HG03342 (cell line): ENCODE data around the gene CDC42SE2.
"Not testable (repeated sequence)": the region's sequence is repeated elsewhere in the genome, so short reads cannot be mapped to it uniquely, and the experiment has no call there.

ENCODE experiments used
- ATAC-seq: cut with Tn5 transposase; IDR thresholded peaks from one replicate; pipeline ENCODE4 v1.9.1; 2021; ENCODE audit warnings: mild to moderate bottlenecking, moderate library complexity; ENCODE audit not compliant: unreplicated experiment

Gene CDC42SE2

DNA sequence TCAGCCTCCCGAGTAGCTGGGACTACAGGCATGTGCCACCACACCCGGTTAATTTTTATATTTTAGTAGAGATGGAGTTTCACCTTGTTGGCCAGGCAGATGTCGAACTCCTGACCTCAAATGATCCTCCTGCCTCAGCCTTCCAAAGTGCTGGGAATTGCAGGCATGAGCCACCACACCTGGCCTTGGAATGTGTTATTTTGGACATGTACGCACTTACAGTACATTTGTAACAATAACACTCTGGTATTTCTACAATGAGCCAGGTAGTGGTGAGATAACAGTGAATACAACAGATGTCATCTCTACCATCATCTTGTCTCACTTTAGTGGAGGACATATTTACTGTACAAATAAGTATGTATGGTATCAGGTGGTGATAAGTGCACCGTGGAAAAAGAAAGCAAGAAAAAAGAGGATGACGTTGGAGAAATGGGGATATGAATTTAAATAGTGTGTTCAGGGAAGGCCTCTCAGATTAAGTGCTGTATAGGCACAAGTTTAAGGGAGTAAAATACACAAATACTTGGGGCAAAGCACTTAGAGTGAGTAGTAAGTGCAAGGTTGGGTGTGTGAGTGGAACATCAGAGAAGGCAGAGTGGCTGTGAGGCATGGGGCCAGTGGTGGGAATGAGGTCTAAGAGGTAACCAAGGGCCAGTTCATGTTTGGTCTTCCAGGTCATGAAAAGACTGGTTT is 100.1 kb downstream of the CDC42SE2 start:
- ATAC-seq = no peak

DNA sequence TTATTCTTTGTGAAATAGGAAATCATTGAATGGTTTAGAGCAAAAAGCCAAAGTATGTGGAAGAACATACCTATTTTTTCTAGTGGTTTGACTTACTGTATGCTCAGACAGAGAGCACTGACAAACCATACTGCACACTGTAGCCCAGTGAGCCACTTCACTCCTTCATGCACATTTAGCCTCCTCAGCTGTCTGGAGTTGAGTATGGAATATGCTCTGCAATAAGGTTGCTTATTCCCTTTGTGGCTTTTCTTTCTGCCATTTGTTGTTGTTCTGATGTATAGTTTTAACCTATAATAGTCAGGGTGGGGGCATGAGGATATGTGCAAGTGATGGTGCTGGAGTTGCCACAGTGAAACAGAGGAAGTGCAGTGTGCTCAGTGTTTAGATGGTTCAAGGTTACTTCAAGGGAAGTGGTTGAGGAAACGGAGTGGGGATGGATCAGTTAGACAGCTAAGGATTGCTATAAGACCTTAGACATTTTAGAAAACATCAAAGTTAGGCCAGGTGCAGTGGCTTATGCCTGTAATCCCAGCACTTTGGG is 100.7 kb downstream of the CDC42SE2 start:
- no peak for ATAC-seq

DNA sequence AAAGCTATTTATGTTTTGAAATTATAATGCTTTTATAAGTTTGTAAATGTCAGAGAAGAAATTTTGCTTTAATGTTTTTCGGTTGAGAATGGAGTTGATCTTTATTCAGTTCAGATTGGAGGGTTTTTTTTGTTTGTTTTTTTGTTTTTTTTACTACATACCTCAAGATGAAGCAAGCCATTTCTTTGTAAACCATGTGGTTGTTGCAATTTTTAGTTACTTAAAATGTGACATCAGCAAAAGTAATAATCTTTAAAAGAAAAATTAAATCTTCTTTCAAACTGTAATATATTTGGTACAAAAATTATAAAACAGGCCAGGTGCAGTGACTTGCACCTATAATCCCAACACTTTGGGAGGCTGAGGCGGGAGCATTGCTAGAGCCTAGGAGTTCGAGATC is 102.6 kb downstream of the CDC42SE2 start:
- no peak for ATAC-seq

DNA sequence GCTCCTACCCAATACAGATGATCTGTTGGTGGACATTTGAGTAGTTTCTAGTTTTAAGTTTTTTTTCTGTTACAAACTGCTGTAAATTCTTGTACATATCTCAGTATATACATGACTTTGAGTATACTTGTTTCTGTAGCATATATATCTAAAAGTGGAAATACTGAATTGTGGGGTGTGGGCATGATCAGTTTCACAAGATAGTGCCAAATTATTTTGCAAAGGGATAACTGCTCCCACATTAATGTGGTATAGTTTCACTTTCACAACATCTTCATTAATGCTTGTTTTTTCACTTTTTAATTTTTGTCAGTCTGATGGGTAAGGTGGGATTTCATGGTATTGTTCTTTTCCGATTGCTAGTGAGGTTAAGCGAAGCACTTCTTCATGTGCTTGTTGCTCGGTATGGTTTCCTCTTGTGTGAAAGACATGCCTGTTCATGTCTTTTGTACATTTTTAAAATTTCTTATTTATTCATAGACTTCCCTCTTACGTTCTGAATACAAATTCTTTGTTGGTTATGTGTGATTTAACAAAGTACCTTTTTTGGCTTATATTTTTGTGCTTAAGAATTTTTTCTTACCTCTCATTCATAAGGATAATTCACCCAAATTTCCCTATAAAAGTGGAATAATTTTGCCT is 103.5 kb downstream of the CDC42SE2 start:
- ATAC-seq = no peak

DNA sequence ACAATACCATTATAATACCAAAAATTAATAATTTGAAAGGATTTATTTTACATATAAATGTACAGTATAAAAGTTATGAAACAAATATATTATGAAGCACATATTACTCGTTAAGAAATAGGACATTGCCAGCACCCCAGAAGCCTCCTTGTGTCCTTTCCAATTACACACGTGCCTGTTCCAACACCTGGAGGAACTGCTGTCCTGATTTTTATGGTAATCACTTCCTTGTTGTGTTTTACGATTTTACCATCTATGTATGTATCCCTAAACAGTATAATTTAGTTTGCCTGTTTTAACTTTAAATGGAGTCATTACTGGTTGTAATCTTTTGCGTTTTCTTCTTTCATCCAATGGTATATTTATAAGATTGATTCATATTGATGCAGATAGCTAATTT is 105.0 kb downstream of the CDC42SE2 start:
- no peak for ATAC-seq

DNA sequence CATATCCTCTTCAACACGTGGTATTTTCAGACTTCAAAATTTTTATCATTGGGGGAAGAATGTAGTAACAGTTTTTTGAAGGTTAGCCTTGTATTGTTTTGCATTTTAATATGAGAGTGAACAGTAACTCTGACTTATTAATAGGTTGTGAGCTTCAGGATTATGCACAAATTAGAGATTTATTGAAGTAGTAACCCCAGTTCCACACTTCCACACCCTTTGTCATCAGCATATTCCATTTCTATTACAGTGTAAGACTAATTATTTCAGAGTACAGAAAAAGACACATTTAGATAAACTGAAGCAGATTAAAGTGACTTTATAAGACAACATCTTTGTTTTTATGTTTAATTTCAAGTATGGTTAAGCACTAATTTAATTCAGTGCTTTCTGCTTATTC is 105.7 kb downstream of the CDC42SE2 start:
- no peak for ATAC-seq

DNA sequence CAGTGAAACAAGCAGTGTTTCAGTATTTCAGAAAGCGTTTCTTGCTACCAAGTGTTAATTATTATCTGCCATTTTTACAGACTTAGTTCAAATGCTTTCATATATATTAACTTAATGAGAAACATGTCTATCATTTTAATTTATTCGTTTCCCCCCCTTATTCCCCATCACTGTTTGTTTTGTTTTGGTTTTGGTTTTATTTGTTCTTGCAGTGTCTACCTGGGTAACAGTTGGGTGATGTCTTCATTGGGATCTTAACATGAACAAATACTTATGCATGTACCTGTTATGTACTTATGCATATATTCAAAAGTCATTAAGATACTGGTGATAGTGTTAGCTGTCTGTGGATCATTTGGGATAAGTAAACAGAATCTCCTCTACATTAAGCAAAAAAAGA is 108.0 kb downstream of the CDC42SE2 start:
- no peak for ATAC-seq

DNA sequence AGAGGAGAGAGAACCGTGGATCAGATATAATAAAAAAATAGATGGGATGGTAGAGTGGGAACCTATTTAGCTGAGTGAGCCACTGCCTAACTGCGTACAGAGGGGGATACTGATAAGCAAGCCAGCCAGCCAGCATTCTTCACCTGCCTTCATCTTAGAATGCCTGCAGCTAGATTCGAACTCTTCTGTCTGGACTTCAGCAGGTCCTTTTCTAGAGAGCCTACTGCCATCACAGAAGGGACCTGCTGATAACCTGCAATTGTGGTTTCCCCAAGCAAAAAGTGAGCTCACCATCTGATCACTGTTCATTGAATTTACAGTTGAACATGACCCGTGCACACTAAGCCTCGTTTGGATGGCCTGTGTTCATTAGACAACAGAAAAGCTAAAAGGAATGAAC is 109.4 kb downstream of the CDC42SE2 start:
- no peak for ATAC-seq

DNA sequence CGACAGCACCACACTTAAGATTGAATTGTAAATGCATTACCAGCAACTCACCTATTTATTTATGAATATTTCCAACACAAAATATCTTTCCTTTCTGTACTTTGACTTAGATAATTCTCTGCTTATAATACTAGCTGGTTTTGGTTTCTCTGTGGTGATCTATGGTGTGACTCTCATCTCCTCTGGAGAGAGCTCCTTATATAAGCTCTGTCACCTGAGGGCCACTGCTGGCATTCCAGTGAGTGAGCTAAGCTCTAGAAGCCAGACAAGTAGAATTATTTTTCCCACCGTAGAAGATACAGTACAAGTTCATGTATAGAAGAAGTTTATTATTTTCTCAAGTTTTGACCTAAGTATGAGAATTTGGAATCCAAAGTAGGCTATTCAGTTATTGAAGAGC is 111.5 kb downstream of the CDC42SE2 start:
- ATAC-seq = peak; percentile 38

DNA sequence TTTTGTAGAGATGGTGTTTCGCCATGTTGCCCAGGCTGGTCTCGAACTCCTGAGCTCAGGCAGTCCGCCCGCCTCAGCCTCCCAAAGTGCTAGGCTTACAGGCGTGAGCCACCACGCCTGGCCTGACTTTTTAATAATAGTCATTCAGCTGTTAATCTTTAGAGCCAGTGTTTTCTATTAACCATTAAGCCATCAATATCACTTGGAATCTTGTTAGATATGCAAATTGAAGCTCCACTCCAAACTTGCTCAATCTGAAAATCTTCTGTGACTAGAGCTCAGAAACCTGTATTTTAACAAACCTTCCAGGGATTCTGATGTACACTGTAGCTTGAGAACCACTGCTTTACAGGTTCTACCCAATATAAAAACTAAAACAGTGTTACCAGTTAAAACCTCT is 113.5 kb downstream of the CDC42SE2 start:
- ATAC-seq = no peak

DNA sequence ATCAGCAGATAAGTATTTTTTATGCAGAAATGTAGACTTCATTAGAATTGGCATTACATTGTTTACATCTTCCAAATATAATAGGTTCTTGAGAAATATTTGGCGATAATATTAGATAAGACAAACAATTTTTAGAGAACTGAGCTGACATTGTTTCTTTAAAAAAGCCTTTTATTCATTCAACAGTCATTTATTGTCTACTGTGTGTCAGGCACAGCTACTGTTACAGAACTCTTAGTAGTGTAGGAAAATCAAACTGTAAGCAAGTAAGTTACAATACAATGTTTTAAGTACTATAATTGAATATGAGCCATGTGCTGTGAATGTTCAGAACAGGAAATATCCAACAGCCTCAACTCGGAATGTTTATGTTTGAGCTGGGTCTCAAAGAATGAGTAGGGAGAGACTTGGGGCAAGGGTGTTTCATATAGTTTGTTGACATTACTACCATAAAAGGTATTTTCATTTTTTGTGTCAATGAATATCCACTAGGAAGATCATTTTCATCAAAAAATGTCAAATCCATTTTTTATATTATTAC is 114.0 kb downstream of the CDC42SE2 start:
- no peak for ATAC-seq

DNA sequence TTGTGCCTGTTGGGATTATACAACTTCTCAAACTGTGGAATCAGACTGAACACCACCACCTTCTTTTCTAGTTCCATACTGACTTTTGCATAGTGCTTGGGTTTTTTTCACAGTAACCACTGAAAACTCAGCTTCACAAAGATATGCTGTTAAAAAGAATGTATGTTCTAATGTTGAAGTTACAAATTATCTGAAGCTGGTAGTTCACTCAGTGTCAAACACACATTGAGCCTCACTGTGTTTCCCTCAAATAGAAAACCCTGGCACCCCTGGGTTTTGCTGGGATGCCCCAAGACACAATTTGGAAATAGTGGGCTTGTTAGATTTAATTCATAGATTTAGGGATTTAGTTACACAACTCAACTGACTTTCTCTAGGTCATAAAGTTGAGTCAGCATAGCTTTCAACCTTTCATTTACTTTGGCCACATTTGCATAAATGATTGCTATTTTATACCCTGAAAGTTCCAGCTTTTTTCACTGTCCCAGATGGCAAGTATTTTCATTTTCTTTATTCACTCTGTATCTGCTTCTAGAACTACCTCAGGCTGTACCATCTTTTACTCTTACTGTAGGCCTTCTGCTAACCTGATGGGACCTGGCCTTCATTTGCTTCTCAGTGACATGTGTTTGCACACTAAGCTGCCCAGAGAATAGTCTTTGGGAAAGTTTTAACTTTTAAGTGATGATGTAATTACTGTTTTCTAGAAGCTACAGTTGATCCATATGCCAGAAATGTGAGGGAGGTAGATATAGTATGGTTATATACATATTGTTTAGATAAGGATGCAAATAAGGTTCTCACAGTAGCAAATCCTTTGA is 115.1 kb downstream of the CDC42SE2 start:
- no peak for ATAC-seq

DNA sequence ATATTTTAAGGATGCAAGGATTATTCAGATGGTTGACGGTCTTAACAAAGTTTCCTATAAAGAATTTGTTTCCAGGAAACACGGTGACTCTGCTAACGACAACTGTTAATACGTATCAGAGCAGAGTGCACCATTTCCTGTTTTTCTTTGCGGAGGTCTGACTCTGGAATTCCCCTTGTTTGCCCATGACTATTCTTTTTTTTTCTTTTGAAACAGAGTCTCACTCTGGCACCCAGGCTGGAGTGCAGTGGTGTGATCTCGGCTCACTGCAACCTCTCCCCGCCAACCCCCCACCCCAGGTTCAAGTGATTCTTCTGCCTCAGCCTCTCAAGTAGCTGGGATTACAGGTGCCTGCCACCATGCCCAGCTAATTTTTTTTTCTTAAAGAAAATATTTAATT is 115.9 kb downstream of the CDC42SE2 start:
- ATAC-seq = peak; percentile 38

DNA sequence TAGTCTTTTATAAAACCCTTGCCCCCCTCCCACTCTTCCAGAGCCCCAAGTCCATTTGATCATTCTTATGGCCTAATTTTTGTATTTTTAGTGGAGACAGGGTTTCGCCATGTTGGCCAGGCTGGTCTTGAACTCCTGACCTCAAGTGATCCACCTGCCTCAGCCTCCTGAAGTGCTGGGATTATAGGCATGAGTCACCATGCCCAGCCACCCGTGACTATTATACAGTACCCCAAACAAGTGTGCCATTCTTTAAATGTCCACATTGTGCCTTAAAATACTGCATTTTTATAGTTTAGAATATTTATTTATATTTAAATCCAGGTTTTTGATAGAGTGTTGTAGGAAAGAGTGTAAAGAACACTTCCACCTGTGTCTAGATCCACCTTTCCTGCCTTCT is 116.4 kb downstream of the CDC42SE2 start:
- ATAC-seq = not testable (repeated sequence)

DNA sequence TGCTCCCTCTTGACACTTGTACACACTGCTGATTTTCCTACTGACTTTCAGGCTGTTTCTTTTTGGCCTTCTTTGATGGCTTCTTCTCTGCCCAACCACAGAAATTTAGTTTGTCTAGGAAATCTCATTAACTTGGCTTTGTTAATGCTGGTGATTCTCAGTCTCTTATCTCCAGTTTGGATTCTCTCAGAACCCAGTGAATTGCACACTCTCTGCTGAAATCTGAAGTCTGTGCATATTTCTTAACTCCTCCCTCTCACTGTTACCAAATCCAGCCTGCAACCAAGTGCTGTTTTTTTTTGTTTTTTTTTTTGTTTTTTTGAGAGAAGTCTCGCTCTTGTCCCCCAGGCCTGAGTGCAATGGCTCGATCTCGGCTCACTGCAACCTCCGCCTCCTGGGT is 117.2 kb downstream of the CDC42SE2 start:
- no peak for ATAC-seq

DNA sequence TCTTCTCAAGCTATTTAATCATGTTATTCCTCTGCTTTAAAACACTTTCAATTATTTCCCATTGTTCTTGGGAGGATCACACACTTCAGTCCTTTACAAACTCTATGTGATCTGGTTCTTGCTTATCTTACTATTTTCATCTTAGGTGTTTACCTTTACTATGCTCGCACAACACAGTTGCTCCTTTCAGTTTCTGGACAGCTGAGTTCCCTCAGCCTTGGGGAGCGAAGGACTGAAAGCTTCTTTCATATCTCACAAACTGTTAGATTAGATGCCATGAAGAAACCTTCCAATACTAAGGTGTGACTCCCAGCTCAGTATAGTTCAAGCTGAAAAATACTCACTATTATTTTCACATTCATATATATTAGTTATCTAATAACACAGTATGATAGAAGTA is 117.9 kb downstream of the CDC42SE2 start:
- ATAC-seq = peak; percentile 57

DNA sequence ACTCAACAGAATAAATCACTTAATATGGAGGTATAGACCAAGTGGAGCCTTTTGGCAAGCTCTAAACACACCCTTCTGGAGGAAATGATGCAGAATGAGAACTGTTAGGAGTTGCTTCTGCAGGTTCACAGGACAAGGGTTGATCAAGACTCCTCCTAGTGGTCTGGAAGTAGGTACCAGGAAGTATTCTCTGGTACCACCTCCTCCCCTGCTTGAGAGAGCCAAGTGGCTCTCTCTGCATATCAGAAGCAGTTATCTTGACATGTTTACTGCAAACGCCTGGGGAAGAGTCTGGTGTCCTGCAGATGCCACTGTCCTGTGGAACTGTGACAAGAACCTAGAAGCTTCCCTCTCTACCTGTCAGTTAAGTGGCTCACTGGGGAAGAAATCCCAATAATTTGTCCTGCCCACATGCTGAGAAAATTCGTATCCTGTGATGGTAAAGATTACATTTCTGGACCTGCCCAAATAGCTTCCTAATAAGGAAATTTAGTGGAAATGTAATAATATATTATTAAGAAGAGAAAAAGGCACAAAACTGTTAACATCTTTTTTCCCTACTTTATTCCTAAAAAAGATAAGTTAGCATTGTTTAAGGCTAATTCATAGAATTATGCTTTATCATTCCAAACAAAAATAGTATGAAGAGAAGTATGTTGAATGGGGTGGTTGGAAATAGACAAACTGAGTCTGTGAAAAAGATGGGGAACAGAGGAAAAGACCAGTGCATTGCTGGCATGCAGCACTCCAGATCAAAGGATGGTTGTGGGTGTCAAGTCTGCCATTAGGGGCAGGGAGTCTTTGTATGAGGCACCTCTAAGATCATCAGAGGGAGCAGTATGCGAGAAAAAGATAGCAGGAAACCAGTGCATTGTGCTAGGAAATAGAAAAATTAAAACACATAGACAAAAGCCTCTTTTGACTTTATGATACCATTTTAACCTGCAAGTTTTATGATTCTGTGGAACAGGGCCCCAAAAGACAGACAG is 118.8 kb downstream of the CDC42SE2 start:
- peak; percentile 67 for ATAC-seq

DNA sequence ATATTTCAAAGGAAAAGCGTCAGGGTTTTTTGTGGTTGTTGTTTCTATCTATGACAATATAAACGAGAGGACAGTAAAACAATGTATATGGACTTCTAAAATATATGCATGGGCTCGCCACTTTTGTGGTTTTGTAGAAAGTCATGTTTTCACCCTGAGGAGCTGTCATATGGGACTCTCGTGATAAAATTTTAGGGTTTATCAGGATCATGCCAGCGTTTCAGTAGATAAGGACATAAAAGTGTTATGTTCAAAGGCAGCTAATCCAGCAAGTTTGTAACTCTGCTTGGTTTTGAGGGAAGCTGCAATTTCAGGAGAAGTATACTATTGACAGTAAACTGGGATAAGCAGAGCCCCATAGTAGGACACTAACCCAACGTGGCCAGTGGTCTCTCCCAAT is 120.3 kb downstream of the CDC42SE2 start:
- ATAC-seq = no peak

DNA sequence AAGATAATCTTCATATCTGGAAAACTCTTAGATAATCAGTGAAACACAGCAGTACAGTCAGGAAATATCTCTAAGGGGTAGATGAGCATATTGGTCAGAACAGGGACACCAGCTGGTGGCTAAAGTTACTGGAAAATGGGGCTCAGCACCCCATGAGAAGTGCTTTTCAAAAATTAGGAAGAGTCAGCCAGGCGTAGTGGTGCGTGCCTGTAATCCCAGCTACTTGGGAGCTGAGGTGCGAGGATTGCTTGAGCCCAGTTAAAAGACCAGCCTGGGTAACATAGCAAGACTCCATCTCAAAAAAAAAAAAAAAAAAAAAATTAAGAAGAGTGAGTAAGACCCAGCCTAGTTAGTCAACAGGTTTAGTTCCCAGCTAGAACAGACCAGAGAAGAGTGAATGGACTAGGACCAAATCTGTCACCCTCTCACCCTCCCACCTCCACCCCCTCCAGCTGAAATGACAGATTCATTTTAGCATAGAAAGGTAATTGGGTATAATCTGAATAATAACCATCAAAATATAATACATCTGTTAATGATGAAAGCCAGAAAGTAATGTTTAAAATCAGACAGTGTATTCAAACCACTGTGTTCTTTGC is 120.9 kb downstream of the CDC42SE2 start:
- no peak for ATAC-seq

DNA sequence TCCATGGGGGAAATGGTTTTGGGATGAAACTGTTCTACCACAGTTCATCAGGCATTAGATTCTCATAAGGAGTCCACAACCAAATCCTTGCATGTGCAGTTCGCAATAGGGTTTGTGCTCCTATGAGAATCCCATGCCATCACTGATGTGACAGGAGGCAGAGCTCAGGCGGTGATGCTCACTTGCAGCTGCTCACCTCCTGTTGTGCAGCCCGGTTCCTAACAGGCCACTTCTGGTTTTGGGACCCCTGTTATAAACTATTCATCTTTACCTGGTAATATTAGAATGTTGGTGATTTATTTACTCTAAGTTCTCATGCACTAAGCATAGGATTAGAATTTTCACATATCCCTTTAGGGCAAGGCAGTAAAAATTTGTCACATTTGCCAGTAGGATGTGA is 122.3 kb downstream of the CDC42SE2 start:
- ATAC-seq = no peak
